Measurements from ENCODE around the gene OXCT1.
"Not testable (repeated sequence)": the region's sequence is repeated elsewhere in the genome, so short reads cannot be mapped to it uniquely, and the experiment has no call there.

- TF ChIP-seq CTCF (IDR thresholded peaks at IDR 0.05; ENCODE audit: control extremely low read depth in 1 of 3, insufficient read depth in 1 of 3, low read depth in 1 of 3, low read length in 3 of 3); EZH2 (IDR thresholded peaks at IDR 0.05; ENCODE audit: low read depth, low read length, severe bottlenecking); JUN (IDR thresholded peaks at IDR 0.05; ENCODE audit: low read depth, low read length): not testable (repeated sequence)
Measured at GRCh38 chr5:41814306-41814705, 55.9 kb downstream of the OXCT1 start.

Data from H1 (cell line).